GM12875 (cell line): ENCODE measurements around the gene RTN4RL2.
"Not testable (repeated sequence)": the region's sequence is repeated elsewhere in the genome, so short reads cannot be mapped to it uniquely, and the experiment has no call there.

Experiments used
- H3K4me3 ChIP-seq: one replicate; pipeline ENCODE4 v1.5.1; 2011; ENCODE audit warnings: low read depth, low read length, control low read depth
- TF ChIP-seq, protein P1 (sequence below): IDR thresholded peaks from 2 replicates; pipeline ENCODE4 v1.5.1; 2011; ENCODE audit warnings: low read depth, mild to moderate bottlenecking, control low read depth, inconsistent platforms, low read length, moderate library complexity, borderline replicate concordance; ENCODE audit not compliant: insufficient read depth

RTN4RL2 gene

DNA sequence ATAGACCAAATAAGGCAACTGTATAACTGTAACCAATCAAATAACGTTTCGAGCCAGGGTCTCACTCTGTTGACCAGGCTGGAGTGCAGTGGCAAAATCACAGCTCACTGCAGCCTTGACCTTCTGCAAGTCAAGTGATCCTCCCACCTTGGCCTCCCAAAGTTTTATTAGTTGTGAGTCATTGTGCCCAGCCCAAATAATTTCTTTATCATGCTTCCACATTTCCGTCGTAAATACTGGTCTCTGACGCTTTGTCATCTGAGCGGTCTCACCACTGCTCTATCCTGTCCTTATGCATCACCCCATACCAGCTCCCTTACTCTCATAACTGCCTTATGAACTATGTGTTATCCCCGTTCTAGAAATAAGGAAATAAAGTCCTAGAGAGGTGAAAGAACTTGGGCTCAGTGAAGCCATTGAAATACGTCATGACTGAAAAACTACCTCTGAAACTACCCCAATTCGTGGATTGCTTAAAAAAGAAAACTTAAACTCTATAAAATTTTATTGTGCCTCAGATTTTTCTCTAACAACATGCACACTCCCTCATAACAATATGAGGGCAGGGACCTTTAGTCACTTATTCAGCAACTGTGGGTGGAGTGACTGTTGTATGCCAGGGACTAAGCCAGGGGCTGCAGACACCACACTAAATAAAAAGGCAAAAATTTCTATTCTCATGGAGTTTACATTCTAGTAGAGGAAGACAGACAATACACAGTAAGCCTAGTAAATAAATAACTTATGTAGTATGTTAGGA lies 15.8 kb upstream of the RTN4RL2 start:
- TF ChIP-seq, protein P1, sequence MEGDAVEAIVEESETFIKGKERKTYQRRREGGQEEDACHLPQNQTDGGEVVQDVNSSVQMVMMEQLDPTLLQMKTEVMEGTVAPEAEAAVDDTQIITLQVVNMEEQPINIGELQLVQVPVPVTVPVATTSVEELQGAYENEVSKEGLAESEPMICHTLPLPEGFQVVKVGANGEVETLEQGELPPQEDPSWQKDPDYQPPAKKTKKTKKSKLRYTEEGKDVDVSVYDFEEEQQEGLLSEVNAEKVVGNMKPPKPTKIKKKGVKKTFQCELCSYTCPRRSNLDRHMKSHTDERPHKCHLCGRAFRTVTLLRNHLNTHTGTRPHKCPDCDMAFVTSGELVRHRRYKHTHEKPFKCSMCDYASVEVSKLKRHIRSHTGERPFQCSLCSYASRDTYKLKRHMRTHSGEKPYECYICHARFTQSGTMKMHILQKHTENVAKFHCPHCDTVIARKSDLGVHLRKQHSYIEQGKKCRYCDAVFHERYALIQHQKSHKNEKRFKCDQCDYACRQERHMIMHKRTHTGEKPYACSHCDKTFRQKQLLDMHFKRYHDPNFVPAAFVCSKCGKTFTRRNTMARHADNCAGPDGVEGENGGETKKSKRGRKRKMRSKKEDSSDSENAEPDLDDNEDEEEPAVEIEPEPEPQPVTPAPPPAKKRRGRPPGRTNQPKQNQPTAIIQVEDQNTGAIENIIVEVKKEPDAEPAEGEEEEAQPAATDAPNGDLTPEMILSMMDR = no peak

DNA sequence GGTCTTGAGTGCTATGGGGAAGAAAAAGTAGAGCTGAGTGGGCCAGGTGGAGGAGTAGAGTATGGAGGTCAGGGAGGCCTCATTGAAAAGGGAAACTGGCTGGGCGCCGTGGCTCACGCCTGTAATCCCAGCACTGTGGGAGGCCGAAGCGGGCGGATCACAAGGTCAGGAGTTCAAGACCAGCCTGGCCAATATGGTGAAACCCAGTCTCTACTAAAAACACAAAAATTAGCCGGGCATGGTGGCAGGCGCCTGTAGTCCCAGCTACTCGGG lies 15.3 kb upstream of the RTN4RL2 start:
- H3K4me3 ChIP-seq = not testable (repeated sequence)

More for the DNA sequence above, 15.8 kb upstream of the RTN4RL2 start:
- no peak overlapping the region for H3K4me3 ChIP-seq

DNA sequence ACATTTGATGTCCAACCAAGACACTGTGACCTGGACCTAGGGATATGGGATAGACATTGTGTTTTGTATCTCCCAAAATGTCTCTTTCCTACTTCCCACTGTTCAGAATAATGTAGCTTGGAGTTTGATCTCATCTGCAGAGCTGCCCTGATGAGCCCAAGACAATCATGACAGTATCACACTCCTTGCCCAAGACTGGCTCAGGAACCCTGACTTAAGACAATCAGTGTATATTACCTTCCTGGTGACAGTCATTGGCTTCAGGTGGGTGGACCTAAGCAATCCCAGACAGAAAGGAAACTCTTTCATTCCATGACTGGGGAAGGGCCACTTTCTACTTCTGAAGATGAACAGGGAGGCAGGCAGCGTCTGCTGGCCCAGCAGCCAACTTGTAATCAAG lies 14.3 kb upstream of the RTN4RL2 start:
- no peak overlapping the region for H3K4me3 ChIP-seq
- TF ChIP-seq, protein P1 = no peak

DNA sequence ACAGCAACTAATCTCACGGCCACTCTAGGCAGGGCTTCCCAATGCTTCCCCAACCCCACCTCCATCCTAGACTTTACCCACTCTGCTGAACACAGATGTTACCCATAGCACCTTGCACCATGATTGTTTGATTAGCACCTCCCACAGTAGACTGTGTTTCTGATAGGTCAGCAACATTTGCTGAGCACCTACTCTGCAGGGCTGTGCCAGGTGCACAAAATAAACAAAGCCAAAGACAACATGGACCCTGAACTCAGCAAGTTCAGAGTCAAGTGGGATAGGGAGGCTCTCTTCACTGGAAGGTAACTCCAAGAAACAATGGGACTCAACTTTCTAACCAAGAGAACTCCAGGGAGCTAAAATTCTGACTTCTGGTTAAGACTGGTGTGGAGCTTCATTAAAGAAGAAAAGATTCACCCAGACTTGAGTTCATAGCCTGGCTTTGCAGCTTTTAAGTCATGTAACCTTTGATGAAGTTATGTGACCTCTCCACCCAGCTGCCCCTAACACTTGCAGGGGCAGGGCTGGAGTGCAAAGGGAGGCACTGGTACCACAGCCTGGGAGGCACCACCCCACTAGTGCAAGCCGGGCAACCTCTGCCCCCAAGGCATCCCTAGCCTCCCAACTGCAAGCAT lies 6.7 kb upstream of the RTN4RL2 start:
- H3K4me3 ChIP-seq = no peak overlapping the region
- TF ChIP-seq, protein P1 = no peak

DNA sequence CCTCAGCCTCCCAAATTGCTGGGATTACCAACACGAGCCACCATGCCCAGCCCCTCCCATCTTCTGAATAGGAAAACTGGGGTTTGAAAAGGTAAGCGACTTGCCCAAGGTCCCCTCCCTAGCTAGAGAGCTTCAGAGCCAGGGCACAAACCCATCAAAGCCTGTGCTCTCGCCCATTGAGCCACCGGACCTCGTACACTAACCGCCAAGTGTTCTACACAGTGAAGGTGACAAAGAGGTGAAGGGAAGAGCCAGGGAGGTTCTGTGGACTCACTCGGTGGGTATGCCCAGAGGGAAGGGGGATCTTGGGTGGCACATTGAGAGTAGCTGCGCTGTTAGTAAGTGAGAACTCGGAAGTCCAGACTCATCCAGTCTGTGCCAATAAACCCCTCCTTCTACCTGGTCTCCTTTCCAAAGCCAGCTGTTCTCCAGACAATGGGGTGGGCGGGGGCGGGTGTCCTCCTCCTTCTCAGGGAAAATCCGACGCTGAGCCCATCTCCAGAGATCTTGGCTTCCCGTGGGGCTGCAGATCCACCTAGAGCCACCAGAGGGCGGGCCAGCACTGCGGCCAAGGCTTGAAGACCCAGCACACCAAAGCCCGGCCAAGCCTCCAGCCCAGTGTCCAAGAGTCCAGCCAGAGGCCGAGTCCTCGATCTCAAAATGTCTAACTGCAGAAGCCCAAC lies 3.2 kb upstream of the RTN4RL2 start:
- H3K4me3 ChIP-seq = no peak overlapping the region
- TF ChIP-seq, protein P1 = peak; percentile 99

DNA sequence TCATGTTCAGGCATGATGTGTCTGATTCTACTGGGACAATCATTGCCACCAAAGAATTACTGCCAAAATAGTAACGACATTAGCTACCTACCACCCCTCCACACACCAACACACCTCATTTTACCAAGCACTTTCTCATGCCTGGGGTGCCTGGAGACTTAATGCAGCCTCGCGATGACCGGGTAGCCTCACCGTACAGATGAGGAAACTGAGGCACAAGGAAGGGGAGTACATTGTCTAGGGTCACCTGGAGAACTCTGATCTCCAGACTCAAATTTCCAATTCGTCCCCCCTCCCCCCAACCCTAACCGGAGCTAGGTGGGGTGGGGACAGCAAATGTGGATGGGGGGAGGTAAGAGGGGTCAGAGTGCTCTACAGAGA lies 2.7 kb upstream of the RTN4RL2 start:
- H3K4me3 ChIP-seq = no peak overlapping the region
- TF ChIP-seq, protein P1 = no peak

DNA sequence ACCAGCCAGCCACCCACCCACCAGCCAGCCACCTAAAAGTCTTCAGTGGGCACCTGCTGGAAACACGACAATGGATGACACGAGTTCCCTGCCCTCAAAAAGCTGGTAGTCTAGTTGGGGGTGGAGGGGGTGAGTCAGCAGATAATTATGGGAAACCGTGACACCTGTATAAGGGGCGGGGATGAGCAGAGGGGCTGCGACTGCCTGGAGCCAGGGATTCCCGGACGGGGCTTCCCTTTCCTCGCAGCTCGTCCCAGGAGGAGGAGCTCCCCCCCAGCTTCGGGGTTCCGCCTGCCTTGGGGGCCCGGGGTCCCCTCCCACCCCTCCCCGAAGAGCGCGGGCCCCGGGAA lies 2.3 kb upstream of the RTN4RL2 start:
- TF ChIP-seq, protein P1 = no peak
- H3K4me3 ChIP-seq = no peak overlapping the region
